ENCODE measurements around the gene GRIK2. TPM values are rescaled to one million over a fixed set of nuclear protein-coding genes. Genes with fewer than 3 reads are reported as not detected.

GRIK2 gene
- total RNA-seq, 4 donors from 2014 or later = 4.7 to 16.2 (median 7.5) TPM

DNA sequence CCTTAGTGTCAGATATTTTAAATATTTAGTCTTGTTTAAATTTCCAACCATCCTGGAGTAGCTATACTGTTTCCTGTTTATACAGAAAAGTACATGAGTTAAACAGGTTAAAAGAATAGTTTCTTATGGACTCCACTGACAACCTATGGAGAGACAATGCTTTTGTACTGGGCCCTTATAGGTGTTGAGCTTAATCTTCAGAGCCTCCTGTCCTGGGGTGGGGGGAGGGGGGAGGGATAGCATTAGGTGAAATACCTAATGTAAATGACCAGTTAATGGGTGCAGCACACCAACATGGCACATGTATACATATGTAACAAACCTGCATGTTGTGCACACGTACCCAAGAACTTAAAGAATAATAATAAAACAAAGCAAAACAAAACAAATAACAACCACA is 322.9 kb downstream of the GRIK2 start:
- no peaks in the 10 kb centered on the region for H3K36me3 ChIP-seq
- H3K4me1 ChIP-seq = no peaks in the 10 kb centered on the region
- DNase-seq (ENCODE audit: low spot score in 2 of 2) = no peak
- TF ChIP-seq EP300 (IDR thresholded peaks at IDR 0.05) (no peak), POLR2A (IDR thresholded peaks at IDR 0.05) (no peak)
- TF ChIP-seq, protein P1, sequence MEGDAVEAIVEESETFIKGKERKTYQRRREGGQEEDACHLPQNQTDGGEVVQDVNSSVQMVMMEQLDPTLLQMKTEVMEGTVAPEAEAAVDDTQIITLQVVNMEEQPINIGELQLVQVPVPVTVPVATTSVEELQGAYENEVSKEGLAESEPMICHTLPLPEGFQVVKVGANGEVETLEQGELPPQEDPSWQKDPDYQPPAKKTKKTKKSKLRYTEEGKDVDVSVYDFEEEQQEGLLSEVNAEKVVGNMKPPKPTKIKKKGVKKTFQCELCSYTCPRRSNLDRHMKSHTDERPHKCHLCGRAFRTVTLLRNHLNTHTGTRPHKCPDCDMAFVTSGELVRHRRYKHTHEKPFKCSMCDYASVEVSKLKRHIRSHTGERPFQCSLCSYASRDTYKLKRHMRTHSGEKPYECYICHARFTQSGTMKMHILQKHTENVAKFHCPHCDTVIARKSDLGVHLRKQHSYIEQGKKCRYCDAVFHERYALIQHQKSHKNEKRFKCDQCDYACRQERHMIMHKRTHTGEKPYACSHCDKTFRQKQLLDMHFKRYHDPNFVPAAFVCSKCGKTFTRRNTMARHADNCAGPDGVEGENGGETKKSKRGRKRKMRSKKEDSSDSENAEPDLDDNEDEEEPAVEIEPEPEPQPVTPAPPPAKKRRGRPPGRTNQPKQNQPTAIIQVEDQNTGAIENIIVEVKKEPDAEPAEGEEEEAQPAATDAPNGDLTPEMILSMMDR (IDR thresholded peaks at IDR 0.05) = no peak
- 80 to 87% methylated on average over 1 of the region's 1 CpG for WGBS, 2 donors
- H3K27me3 ChIP-seq = no peaks in the 10 kb centered on the region
- no peak overlapping the region for H3K4me3 ChIP-seq
- H3K9me3 ChIP-seq = no peaks in the 10 kb centered on the region
- no peak overlapping the region for H3K27ac ChIP-seq

DNA sequence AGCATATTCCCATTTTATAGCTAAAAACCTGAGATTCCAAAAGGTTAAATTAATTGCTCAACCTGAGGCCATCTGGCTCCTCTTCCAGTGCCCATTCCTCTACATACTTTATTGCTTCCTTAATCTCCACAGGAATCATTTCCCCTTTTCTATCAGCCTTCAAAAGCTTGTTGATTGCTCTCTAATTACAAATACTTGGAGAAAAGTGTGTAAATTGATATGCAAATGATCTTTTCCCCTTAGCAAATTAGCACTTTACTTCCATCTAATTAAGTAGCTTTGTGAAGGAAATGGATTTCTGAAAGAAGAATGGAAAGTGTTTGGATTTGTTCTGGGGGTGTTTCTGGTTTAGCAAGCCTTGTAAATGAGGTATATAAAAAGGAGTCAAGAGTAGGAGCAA is 323.3 kb downstream of the GRIK2 start:
- Histone ChIP-seq H3K4me3 (no peak overlapping the region), H3K27ac (no peak overlapping the region), H3K4me1 (no peaks in the 10 kb centered on the region), H3K27me3 (no peaks in the 10 kb centered on the region), H3K36me3 (no peaks in the 10 kb centered on the region), H3K9me3 (no peaks in the 10 kb centered on the region)
- TF ChIP-seq, protein P1 (IDR thresholded peaks at IDR 0.05) = no peak
- TF ChIP-seq EP300 (IDR thresholded peaks at IDR 0.05) = no peak
- no peak for TF ChIP-seq POLR2A (IDR thresholded peaks at IDR 0.05)
- DNase-seq (ENCODE audit: low spot score in 2 of 2) = no peak

DNA sequence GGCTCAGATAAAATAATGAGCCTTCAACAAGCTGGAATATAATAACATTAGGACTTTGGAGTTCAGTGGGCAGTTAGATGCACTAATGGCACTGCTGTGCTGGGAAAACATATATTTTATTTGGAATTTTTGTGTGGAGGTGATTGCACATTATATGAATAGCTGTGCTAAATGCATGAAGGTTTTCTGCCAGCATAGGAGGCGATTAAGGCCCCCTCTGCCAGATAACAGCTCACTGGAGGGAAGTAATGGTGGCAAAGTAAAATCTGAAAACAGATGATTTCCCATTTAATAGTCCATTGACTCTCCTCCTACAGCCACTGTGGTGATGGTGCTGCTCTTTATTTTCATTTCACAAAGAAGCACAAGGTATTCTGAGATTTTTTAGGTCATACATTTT is 326.0 kb downstream of the GRIK2 start:
- Histone ChIP-seq H3K36me3 (no peaks in the 10 kb centered on the region), H3K27me3 (no peaks in the 10 kb centered on the region), H3K9me3 (no peaks in the 10 kb centered on the region), H3K4me1 (no peaks in the 10 kb centered on the region), H3K27ac (no peak overlapping the region), H3K4me3 (no peak overlapping the region)
- TF ChIP-seq, protein P1 (IDR thresholded peaks at IDR 0.05) = no peak
- no peak for TF ChIP-seq EP300 (IDR thresholded peaks at IDR 0.05)
- TF ChIP-seq POLR2A (IDR thresholded peaks at IDR 0.05) = no peak
- no peak for DNase-seq (ENCODE audit: low spot score in 2 of 2)
- 53 to 85% methylated on average over 1 of the region's 1 CpG for WGBS, 2 donors

DNA sequence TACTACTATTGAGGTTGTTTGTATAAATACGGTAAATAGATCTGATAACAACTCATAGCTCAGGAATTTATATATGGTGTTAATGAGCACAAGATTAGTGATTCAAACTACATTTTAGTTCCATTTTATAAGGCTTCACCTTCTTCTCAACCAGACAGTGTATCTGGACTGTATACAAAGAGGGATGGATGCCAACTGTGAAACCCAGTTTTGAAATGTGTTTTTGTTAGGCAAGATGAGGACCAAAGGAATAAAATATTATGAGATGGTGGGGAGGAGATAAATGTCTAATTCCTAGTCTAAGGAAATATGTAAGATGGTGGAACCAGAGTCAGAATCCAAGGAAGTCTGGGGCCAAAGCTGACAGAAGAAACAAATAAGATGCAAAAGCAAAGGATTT is 329.0 kb downstream of the GRIK2 start:
- Histone ChIP-seq H3K36me3 (no peaks in the 10 kb centered on the region), H3K4me3 (no peak overlapping the region), H3K27ac (no peak overlapping the region), H3K4me1 (no peaks in the 10 kb centered on the region), H3K27me3 (no peaks in the 10 kb centered on the region), H3K9me3 (no peaks in the 10 kb centered on the region)
- TF ChIP-seq EP300 (IDR thresholded peaks at IDR 0.05) (no peak), POLR2A (IDR thresholded peaks at IDR 0.05) (no peak)
- TF ChIP-seq, protein P1 (IDR thresholded peaks at IDR 0.05) = no peak
- 95 to 96% methylated on average over 1 of the region's 1 CpG for WGBS, 2 donors
- no peak for DNase-seq (ENCODE audit: low spot score in 2 of 2)

DNA sequence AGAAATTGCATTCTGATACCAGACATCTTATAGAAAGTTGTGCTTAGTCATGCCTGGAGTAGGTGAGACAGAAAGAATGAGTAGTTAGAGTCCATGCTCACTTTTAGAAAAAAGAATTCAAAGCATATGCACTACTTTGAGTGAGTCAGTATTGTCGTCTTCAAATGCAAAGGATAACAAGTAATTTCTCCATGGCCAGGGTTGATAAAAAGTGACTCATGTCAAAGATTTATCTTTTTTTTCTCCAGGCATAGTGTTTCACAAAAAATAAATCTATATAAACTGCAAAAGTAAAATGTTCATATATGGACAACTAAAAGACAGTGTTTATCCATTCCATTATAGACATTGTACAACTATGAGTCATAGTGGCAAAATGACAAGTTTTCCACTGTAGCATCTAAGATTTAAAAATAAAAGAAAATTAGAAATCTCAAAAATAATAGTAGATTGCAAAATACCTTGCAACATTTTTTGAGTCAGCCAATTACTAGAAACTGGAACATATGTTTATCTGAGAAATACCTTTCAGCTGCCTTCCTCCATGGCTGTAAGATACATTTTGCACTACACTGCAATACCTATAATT is 329.6 kb downstream of the GRIK2 start:
- Histone ChIP-seq H3K27ac (no peak overlapping the region), H3K4me3 (no peak overlapping the region), H3K27me3 (no peaks in the 10 kb centered on the region), H3K36me3 (no peaks in the 10 kb centered on the region), H3K9me3 (no peaks in the 10 kb centered on the region), H3K4me1 (no peaks in the 10 kb centered on the region)
- 59 to 67% methylated on average over 1 of the region's 1 CpG for WGBS, 2 donors
- DNase-seq (ENCODE audit: low spot score in 2 of 2) = no peak
- TF ChIP-seq EP300 (IDR thresholded peaks at IDR 0.05) = no peak
- TF ChIP-seq, protein P1 (IDR thresholded peaks at IDR 0.05) = no peak
- TF ChIP-seq POLR2A (IDR thresholded peaks at IDR 0.05) = no peak

All from tibial nerve (tissue), 4 donors.